ENCODE data around the gene PFKL.
"Not testable (repeated sequence)": the region's sequence is repeated elsewhere in the genome, so short reads cannot be mapped to it uniquely, and the experiment has no call there.

PFKL gene

DNA sequence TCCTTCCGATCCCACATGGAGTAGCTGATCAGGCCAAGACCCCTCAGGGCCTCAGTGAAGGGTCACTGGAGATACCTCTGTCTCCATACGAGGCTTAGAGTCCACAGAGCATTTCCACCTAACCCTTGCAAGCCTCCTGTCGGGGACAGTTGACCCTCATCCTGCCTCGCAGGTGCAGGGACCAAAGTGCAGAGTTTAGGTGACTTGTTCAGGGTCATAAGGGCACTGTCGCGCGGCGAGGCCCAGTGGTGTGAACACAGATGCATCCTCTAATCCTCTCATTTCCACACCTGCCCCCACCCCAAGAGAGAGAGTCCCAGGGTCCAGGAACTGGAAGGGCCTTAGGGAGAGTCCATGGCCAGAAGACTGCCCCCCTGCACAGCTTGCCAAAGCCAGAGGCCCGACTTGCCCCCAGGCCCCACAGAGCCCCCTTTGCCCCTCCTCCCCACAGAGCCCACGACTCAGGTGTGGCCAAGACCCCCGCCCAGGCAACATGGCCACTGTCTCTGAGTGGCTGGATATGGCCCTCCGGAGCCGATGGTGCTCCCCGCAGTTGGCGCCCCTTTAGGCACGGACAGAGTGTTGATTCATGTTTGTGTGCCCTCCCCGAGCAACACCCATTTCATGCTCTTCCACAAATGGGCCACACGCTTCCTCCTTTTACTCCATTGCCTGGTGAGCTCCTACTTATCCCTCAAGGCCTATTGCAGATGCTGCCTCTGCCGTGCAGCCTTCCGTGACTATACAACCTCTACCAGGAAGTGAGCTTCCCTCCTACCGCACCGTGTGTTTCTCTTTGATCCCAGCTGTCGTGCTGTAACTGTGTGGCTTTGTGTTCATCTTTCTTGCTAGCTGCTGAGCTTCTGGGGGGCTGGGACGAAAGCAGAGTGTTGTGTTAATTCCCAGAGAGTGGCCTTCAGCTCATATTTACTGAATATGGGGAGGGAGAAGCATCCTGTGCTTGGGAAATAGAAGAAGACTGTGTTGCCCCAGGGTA is 55.2 kb downstream of the PFKL start:
- no peaks in the 10 kb centered on the region for H3K36me3 ChIP-seq (ENCODE audit: insufficient read depth, low read length)
- H3K9ac ChIP-seq (ENCODE audit: insufficient read length), result no peak overlapping the region
- H3K9me3 ChIP-seq (ENCODE audit: low read depth, low read length), result no peaks in the 10 kb centered on the region
- H3K27ac ChIP-seq, result no peak overlapping the region
- no peak overlapping the region for H3K4me3 ChIP-seq
- TF ChIP-seq EZH2 (IDR thresholded peaks at IDR 0.05), result no peak
- TF ChIP-seq FOXP2 (optimal IDR thresholded peaks at IDR 0.05; ENCODE audit: control extremely low read depth, extremely low read length, insufficient read depth), result no peak
- no peak for TF ChIP-seq POLR2AphosphoS5 (IDR thresholded peaks at IDR 0.05; ENCODE audit: borderline replicate concordance, low read depth, low read length)
- no peak for DNase-seq (ENCODE audit: low read depth, low spot score)

DNA sequence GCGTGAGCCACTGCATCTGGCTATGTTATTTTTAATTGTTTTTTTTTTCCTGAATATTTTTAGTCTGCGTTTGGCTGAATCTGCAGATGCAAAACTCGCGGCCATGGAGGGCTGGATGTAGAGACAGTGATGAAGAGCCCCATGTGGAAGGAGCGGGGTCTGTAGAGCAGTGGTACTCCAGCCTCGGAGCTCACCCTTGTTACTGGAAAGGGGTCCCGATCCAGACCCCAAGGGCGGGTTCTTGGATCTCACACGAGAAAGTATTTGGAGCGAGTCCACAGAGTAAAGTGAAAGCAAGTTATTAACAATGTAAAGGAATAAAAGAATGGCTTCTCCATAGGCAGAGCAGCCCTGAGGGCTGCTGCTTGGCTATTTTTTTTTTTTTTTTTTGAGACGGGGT is 56.3 kb downstream of the PFKL start:
- no peak overlapping the region for H3K27ac ChIP-seq
- DNase-seq (ENCODE audit: low read depth, low spot score), result no peak
- no peak overlapping the region for H3K9ac ChIP-seq (ENCODE audit: insufficient read length)
- no peaks in the 10 kb centered on the region for H3K9me3 ChIP-seq (ENCODE audit: low read depth, low read length)
- no peak overlapping the region for H3K4me3 ChIP-seq
- no peaks in the 10 kb centered on the region for H3K36me3 ChIP-seq (ENCODE audit: insufficient read depth, low read length)
- TF ChIP-seq EZH2 (IDR thresholded peaks at IDR 0.05), result no peak
- TF ChIP-seq POLR2AphosphoS5 (IDR thresholded peaks at IDR 0.05; ENCODE audit: borderline replicate concordance, low read depth, low read length), result no peak

DNA sequence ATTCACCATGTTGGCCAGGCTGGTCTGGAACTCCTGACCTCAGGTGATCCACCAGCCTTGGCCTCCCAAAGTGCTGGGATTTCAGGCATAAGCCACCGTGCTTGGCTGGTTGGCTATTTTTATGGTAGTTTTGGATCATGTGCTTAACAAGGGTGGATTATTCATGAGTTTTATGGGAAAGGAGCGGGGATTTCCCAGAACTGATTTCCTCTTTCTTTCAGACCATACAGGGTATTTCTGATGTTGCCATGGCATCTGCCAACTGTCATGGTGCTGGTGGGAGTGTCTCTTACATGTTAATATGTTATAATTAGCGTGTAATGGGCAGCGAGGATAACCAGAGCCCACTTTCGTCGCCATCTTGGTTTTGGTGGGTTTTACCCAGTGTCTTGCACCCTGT is 56.8 kb downstream of the PFKL start:
- no peak overlapping the region for H3K4me3 ChIP-seq
- TF ChIP-seq POLR2AphosphoS5 (IDR thresholded peaks at IDR 0.05; ENCODE audit: borderline replicate concordance, low read depth, low read length) (no peak), FOXP2 (optimal IDR thresholded peaks at IDR 0.05; ENCODE audit: control extremely low read depth, extremely low read length, insufficient read depth) (no peak), EZH2 (IDR thresholded peaks at IDR 0.05) (no peak)
- no peak overlapping the region for H3K9ac ChIP-seq (ENCODE audit: insufficient read length)
- no peak for DNase-seq (ENCODE audit: low read depth, low spot score)
- no peaks in the 10 kb centered on the region for H3K36me3 ChIP-seq (ENCODE audit: insufficient read depth, low read length)
- no peak overlapping the region for H3K27ac ChIP-seq
- H3K9me3 ChIP-seq (ENCODE audit: low read depth, low read length), result no peaks in the 10 kb centered on the region

DNA sequence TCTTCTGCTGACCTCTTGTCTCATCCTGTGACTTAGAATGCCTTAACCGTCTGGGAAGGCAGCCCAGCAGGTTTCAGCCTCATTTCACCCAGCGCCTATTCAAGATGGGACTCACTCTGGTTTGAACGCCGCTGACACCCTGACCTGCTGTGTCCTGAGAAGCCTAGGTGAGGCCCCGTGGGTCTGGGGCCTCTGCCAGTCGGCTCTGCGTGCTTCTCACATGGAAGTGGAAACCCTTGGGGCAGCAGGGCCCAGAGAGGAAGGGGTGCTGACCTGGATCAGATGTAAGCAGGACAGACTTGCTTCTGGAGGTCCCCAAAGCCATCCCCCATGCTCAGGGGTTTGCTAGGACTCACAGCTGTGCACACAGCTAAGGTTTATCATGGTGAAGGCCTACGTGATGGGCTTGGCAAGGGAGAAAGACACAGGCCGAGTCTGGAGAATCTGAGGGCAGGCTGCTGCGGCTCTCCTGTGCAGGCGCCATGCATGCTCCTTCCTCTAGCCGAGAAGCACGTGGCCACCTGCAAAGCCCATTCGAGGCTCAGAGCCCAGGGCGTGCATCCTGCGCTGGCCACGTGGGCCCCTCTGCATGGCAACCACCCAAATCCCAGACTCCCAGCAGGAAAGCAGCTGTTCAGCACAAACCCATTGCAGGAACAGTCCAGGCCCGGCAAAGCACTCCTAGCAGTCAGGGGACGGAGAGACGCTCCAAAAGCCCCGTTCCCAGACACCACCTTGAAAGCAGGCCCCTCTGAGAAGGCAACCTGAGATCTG is 57.4 kb downstream of the PFKL start:
- H3K36me3 ChIP-seq (ENCODE audit: insufficient read depth, low read length), result no peaks in the 10 kb centered on the region
- H3K9me3 ChIP-seq (ENCODE audit: low read depth, low read length), result no peaks in the 10 kb centered on the region
- no peak for TF ChIP-seq FOXP2 (optimal IDR thresholded peaks at IDR 0.05; ENCODE audit: control extremely low read depth, extremely low read length, insufficient read depth)
- TF ChIP-seq POLR2AphosphoS5 (IDR thresholded peaks at IDR 0.05; ENCODE audit: borderline replicate concordance, low read depth, low read length), result no peak
- TF ChIP-seq EZH2 (IDR thresholded peaks at IDR 0.05), result no peak
- no peak for DNase-seq (ENCODE audit: low read depth, low spot score)
- H3K9ac ChIP-seq (ENCODE audit: insufficient read length), result no peak overlapping the region
- no peak overlapping the region for H3K4me3 ChIP-seq
- H3K27ac ChIP-seq, result no peak overlapping the region

DNA sequence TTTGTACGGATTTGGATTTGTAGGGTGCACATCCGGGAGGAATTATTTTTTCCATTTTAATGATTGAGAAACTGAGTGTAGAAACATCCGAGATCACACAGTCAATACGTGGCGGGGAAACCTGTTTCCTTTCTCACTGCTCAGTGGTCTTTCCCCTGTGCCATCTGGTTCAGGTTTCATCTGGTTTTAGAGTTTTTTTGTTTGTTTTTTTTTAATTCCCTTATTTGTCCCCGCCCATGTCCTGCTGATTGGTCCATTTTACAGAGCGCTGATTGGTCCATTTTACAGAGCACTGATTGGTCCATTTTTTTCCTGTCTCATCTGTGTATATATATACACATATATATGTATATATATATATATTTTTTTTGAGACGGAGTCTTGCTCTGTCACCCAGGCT is 59.5 kb downstream of the PFKL start:
- Histone ChIP-seq H3K9ac (ENCODE audit: insufficient read length) (no peak overlapping the region), H3K4me3 (no peak overlapping the region), H3K9me3 (ENCODE audit: low read depth, low read length) (no peaks in the 10 kb centered on the region), H3K27ac (no peak overlapping the region), H3K36me3 (ENCODE audit: insufficient read depth, low read length) (no peaks in the 10 kb centered on the region)
- TF ChIP-seq FOXP2 (optimal IDR thresholded peaks at IDR 0.05; ENCODE audit: control extremely low read depth, extremely low read length, insufficient read depth) (no peak), EZH2 (IDR thresholded peaks at IDR 0.05) (no peak), POLR2AphosphoS5 (IDR thresholded peaks at IDR 0.05; ENCODE audit: borderline replicate concordance, low read depth, low read length) (no peak)
- no peak for DNase-seq (ENCODE audit: low read depth, low spot score)

DNA sequence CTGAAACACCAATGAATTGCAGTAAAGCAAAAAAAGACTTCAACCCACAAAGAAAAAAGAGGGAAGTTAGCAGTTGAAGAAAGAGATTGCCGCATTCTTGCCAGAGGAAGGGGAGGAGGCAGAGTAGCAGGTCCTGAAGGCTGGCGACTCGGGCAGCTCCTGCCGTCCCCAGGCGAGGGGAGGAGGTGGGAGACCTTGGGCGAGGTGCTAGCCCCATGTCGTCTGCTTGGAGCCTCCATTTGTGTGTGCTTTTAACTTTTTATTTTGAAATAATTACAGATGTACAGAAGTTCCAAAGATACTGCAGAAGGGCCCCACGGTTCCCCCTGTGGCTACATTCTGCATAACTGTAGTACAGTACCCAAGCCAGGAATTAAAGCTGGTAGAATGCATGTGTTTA is 60.3 kb downstream of the PFKL start:
- no peak for DNase-seq (ENCODE audit: low read depth, low spot score)
- no peaks in the 10 kb centered on the region for H3K36me3 ChIP-seq (ENCODE audit: insufficient read depth, low read length)

DNA sequence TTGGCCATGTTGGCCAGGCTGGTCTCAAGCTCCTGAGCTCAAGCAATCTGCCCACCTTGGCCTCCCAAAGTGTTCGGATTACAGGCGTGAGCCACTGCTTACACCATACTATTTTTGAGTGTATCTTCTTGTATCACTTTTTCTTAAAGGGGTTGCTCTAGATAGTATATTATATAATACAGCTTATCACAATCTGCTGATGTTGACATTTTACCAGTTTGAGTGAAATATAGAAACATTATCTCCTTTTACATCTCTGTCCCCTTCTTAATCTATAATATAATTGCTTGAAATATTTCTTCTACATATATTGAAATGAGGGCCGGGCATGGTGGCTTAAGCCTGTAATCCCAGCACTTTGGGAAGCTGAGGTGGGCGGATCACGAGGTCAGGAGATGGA is 62.0 kb downstream of the PFKL start:
- not testable (repeated sequence) for H3K27ac ChIP-seq; H3K36me3 ChIP-seq (ENCODE audit: insufficient read depth, low read length); DNase-seq (ENCODE audit: low read depth, low spot score); H3K9me3 ChIP-seq (ENCODE audit: low read depth, low read length); H3K4me3 ChIP-seq; H3K9ac ChIP-seq (ENCODE audit: insufficient read length)

More for the DNA sequence above, 60.3 kb downstream of the PFKL start:
- H3K4me3 ChIP-seq, result no peak overlapping the region
- no peak overlapping the region for H3K9ac ChIP-seq (ENCODE audit: insufficient read length)
- no peaks in the 10 kb centered on the region for H3K9me3 ChIP-seq (ENCODE audit: low read depth, low read length)
- no peak for TF ChIP-seq EZH2 (IDR thresholded peaks at IDR 0.05)
- TF ChIP-seq POLR2AphosphoS5 (IDR thresholded peaks at IDR 0.05; ENCODE audit: borderline replicate concordance, low read depth, low read length), result no peak
- TF ChIP-seq FOXP2 (optimal IDR thresholded peaks at IDR 0.05; ENCODE audit: control extremely low read depth, extremely low read length, insufficient read depth), result no peak
- H3K27ac ChIP-seq, result no peak overlapping the region

DNA sequence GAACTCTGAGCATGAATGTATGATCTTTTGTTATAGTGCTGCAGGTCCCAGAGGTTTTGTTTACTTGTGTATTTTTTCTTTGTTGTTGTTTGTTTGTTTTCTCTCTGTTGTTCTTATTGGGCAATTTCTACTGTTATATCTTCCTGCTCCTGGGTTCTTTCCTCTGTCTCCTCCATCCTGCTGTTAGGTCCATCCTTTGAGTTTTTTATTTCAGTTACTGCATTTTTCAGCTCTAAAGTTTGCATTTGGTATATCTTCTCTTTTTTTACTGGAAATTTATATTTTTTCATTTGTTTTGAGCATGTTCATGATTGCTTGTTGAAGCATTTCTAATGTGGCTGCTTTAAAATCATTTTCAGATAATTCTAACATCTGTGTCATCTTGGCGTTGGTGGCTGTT is 63.4 kb downstream of the PFKL start:
- TF ChIP-seq FOXP2 (optimal IDR thresholded peaks at IDR 0.05; ENCODE audit: control extremely low read depth, extremely low read length, insufficient read depth) (no peak), POLR2AphosphoS5 (IDR thresholded peaks at IDR 0.05; ENCODE audit: borderline replicate concordance, low read depth, low read length) (no peak), EZH2 (IDR thresholded peaks at IDR 0.05) (no peak)
- H3K4me3 ChIP-seq, result no peak overlapping the region

More for the DNA sequence above, 63.4 kb downstream of the PFKL start:
- no peaks in the 10 kb centered on the region for H3K36me3 ChIP-seq (ENCODE audit: insufficient read depth, low read length)
- H3K9ac ChIP-seq (ENCODE audit: insufficient read length), result no peak overlapping the region
- H3K27ac ChIP-seq, result no peak overlapping the region
- DNase-seq (ENCODE audit: low read depth, low spot score), result no peak
- H3K9me3 ChIP-seq (ENCODE audit: low read depth, low read length), result no peaks in the 10 kb centered on the region
